Measurements from ENCODE around the gene ZNF689. TPM values are rescaled to one million over a fixed set of nuclear protein-coding genes. Genes with fewer than 3 reads are reported as not detected.
"Not testable (repeated sequence)": the region's sequence is repeated elsewhere in the genome, so short reads cannot be mapped to it uniquely, and the experiment has no call there.

Gene ZNF689
- total and polyA plus RNA-seq, 4 donors: 6.5 to 15.7 (median 12.5) TPM

DNA sequence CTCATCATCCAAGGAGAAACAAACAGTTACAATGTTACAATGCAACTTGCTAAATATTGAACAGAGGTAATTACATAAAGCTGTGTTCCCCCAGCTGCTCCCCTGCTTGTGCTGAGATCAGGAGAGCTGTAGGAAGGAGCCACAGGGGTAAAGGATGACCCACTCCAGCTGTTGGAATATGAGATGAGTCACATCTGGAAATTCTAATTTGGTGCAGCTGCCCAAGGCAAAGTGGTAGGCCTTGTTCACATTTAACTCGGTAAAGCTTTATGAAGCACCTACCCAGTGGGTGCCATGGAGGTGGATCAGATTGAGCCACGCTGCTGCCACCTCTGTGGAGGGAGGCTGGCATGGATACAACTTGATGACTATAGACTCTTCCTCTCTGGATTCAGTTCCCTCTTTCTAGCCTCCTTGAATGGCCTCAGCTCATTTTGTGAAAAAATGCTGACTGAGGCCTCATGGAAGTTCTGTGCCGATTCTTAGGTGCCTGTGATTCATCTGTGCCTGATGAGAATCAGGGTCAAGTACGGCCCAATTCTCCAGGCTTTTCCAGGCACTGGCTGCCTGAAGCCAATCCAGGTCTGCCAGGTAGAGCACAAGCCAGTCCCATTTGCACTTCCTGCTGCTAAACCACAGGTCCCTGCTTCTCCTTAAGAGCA, 7.4 kb downstream of the ZNF689 start:
- Histone ChIP-seq H3K36me3 (ENCODE audit: control insufficient read depth, insufficient read depth, low read length) (peaks cover 44% of the 10 kb centered on the region), H3K4me3 (ENCODE audit: low read depth, low read length) (no peak overlapping the region), H3K27me3 (ENCODE audit: control insufficient read depth, insufficient read depth, low read length) (no peaks in the 10 kb centered on the region), H3K4me1 (ENCODE audit: control insufficient read depth, insufficient read depth, low read length) (peaks cover 6% of the 10 kb centered on the region), H3K9me3 (ENCODE audit: control insufficient read depth, insufficient read depth, low read length) (no peaks in the 10 kb centered on the region), H3K27ac (ENCODE audit: low read depth, low read length) (no peak overlapping the region)
- no peak for DNase-seq (ENCODE audit: low read depth in 4 of 6, low spot score in 6 of 6)
- 75% methylated on average over 3 of the region's 4 CpGs for WGBS (ENCODE audit: insufficient coverage)

DNA sequence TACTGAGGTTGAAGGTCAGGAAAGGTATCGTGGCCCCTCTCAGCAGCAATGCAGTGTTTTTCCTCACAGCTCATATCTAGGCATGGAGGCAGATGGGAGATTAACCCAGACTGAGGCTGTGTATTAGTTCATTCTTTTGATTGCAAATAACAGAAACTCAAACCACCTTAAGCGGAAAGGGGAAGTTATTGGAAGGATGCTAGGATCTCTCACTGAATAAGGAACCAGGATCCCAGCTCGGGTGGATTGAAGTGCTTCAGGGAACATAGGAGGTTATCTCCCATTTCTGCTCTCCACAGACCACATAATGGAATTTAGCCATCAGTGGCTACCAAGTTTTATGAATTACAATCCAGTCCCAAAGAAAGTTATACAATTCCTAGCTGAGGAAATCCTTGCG, 8.2 kb downstream of the ZNF689 start:
- Histone ChIP-seq H3K4me1 (ENCODE audit: control insufficient read depth, insufficient read depth, low read length) (peaks cover 6% of the 10 kb centered on the region), H3K36me3 (ENCODE audit: control insufficient read depth, insufficient read depth, low read length) (peaks cover 36% of the 10 kb centered on the region), H3K4me3 (ENCODE audit: low read depth, low read length) (no peak overlapping the region), H3K27ac (ENCODE audit: low read depth, low read length) (no peak overlapping the region), H3K9me3 (ENCODE audit: control insufficient read depth, insufficient read depth, low read length) (no peaks in the 10 kb centered on the region), H3K27me3 (ENCODE audit: control insufficient read depth, insufficient read depth, low read length) (no peaks in the 10 kb centered on the region)
- no peak for DNase-seq (ENCODE audit: low read depth in 4 of 6, low spot score in 6 of 6)
- 100% methylated on average over 1 of the region's 4 CpGs for WGBS (ENCODE audit: insufficient coverage)

DNA sequence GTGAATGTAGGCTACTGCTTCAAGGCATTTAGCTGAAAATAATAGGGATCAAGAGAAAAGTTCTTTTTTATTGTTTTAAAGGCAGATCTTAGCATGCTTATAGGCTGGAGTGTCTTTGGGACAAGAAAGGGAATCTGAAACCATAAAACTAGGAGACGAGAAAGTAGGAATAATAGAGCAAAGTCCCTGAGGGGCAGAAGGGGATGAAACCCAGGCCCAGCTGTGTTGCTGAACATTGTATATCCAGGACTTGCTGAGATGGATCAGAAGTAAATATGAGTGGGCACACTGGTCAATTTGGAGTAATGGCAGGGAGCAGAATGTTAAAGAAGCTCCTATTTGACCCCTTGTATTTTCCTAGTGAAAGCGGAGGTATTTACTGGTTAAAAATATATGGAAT, 9.3 kb downstream of the ZNF689 start:
- peaks cover 29% of the 10 kb centered on the region for H3K36me3 ChIP-seq (ENCODE audit: control insufficient read depth, insufficient read depth, low read length)
- H3K27me3 ChIP-seq (ENCODE audit: control insufficient read depth, insufficient read depth, low read length): no peaks in the 10 kb centered on the region
- H3K9me3 ChIP-seq (ENCODE audit: control insufficient read depth, insufficient read depth, low read length): no peaks in the 10 kb centered on the region
- 95% methylated on average over 1 of the region's 2 CpGs for WGBS (ENCODE audit: insufficient coverage)
- no peak overlapping the region for H3K27ac ChIP-seq (ENCODE audit: low read depth, low read length)
- no peak for DNase-seq (ENCODE audit: low read depth in 4 of 6, low spot score in 6 of 6)
- peaks cover 6% of the 10 kb centered on the region for H3K4me1 ChIP-seq (ENCODE audit: control insufficient read depth, insufficient read depth, low read length)
- no peak overlapping the region for H3K4me3 ChIP-seq (ENCODE audit: low read depth, low read length)

DNA sequence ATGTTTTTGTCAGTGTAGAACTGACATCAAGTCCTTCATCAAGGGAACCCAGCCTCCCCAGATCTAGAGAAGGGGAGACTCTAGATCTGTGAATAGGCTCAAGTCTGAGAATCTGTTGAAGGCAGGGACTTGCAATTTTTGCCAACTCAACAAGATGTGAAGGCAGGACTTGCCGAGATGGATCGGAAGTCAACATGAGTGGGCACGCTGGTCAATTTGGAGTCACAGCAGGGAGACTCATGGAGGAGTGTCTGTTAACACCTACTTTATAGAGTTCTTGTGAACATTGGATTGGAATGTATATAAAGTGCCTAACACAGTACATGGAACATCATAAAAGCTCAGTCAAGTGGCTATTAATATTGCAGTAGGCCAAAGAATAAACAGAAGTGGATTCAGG, 10.0 kb downstream of the ZNF689 start:
- Histone ChIP-seq H3K9me3 (ENCODE audit: control insufficient read depth, insufficient read depth, low read length) (no peaks in the 10 kb centered on the region), H3K4me3 (ENCODE audit: low read depth, low read length) (no peak overlapping the region), H3K36me3 (ENCODE audit: control insufficient read depth, insufficient read depth, low read length) (peaks cover 24% of the 10 kb centered on the region), H3K27me3 (ENCODE audit: control insufficient read depth, insufficient read depth, low read length) (no peaks in the 10 kb centered on the region), H3K27ac (ENCODE audit: low read depth, low read length) (no peak overlapping the region), H3K4me1 (ENCODE audit: control insufficient read depth, insufficient read depth, low read length) (peaks cover 4% of the 10 kb centered on the region)
- no peak for DNase-seq (ENCODE audit: low read depth in 4 of 6, low spot score in 6 of 6)
- WGBS (ENCODE audit: insufficient coverage): 100% methylated on average over 3 of the region's 3 CpGs

DNA sequence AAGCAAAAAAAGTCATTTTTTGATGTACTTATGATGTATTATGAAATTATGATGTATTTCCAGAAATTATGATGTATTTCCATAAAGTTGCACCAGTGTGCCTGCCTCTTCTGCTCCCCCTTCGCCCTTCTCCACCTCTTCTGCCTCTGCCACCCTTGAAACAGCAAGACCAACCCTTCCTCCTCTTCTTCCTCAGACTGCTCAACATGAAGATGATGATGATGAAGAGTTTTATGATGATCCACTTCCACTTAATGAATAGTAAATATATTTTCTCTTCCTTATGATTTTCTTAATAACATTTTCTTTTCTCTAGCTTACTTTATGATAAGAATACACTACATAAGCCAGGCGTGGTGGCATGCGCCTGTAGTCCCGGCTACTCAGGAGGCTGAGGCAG, 17.3 kb downstream of the ZNF689 start:
- Histone ChIP-seq H3K36me3 (ENCODE audit: control insufficient read depth, insufficient read depth, low read length) (peaks cover 9% of the 10 kb centered on the region), H3K4me3 (ENCODE audit: low read depth, low read length) (no peak overlapping the region), H3K9me3 (ENCODE audit: control insufficient read depth, insufficient read depth, low read length) (no peaks in the 10 kb centered on the region), H3K4me1 (ENCODE audit: control insufficient read depth, insufficient read depth, low read length) (no peaks in the 10 kb centered on the region), H3K27me3 (ENCODE audit: control insufficient read depth, insufficient read depth, low read length) (no peaks in the 10 kb centered on the region), H3K27ac (ENCODE audit: low read depth, low read length) (no peak overlapping the region)
- no CpG with 5 or more reads among the region's 4 CpGs for WGBS (ENCODE audit: insufficient coverage)
- no peak for DNase-seq (ENCODE audit: low read depth in 4 of 6, low spot score in 6 of 6)

DNA sequence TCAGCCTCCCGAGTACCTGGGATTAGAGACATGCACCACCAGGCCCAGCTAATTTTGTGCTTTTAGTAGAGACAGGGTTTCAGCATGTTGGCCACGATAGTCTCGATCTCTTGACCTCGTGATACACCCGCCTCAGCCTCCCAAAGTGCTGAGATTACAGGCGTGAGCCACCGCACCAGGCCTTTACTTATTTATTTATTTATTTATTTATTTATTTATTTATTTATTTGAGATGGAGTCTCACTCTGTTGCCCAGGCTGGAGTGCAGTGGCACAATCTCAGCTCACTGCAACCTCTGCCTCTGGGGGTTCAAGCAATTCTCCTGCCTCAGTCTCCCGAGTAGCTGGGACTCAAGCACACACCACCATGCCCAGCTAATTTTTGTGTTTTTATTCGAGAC, 19.3 kb downstream of the ZNF689 start:
- H3K27ac ChIP-seq (ENCODE audit: low read depth, low read length); H3K4me3 ChIP-seq (ENCODE audit: low read depth, low read length); DNase-seq (ENCODE audit: low read depth in 4 of 6, low spot score in 6 of 6); H3K4me1 ChIP-seq (ENCODE audit: control insufficient read depth, insufficient read depth, low read length); H3K27me3 ChIP-seq (ENCODE audit: control insufficient read depth, insufficient read depth, low read length); H3K9me3 ChIP-seq (ENCODE audit: control insufficient read depth, insufficient read depth, low read length): not testable (repeated sequence)
- 100% methylated on average over 2 of the region's 9 CpGs for WGBS (ENCODE audit: insufficient coverage)
- H3K36me3 ChIP-seq (ENCODE audit: control insufficient read depth, insufficient read depth, low read length): peaks cover 12% of the 10 kb centered on the region

DNA sequence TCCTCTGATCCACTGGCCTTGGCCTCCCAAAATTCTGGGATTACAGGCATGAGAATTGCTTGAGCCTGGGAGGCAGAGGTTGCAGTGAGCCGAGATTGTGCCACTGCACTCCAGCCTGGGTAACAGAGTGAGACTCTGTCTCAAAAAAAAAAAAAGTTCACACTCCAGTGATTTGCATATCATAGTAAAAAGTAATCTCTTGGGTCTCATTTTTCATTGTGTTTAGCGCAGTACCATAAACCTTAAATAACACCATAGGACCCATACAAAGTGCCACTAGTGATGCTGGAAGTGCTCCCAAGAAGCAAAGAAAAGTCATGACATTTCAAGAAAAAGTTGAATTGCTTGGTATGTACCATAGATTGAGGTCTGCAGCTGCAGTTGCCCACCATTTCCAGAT, 20.6 kb downstream of the ZNF689 start:
- DNase-seq (ENCODE audit: low read depth in 4 of 6, low spot score in 6 of 6); H3K4me3 ChIP-seq (ENCODE audit: low read depth, low read length); H3K27ac ChIP-seq (ENCODE audit: low read depth, low read length); H3K9me3 ChIP-seq (ENCODE audit: control insufficient read depth, insufficient read depth, low read length); H3K27me3 ChIP-seq (ENCODE audit: control insufficient read depth, insufficient read depth, low read length): not testable (repeated sequence)
- WGBS (ENCODE audit: insufficient coverage): no CpG with 5 or more reads among the region's 2 CpGs
- H3K4me1 ChIP-seq (ENCODE audit: control insufficient read depth, insufficient read depth, low read length): peaks cover 16% of the 10 kb centered on the region
- peaks cover 12% of the 10 kb centered on the region for H3K36me3 ChIP-seq (ENCODE audit: control insufficient read depth, insufficient read depth, low read length)

DNA sequence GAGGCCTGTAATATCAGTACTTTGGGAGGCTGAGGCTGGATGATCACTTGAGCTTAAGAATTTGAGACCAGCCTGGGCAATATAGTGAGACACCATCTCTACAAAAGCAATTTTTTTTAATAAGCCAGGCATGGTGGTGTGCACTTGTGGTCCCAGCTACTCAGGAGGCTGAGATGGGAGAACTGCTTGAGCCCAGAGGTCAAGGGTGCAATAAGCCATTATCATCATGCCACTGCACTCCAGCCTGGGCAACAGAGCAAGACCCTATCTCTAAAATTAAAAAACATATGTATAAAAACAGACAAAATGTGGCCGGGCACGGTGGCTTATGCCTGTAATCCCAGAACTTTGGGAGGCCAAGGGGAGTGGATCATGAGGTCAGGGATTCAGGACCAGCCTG, 21.5 kb downstream of the ZNF689 start:
- no peak for DNase-seq (ENCODE audit: low read depth in 4 of 6, low spot score in 6 of 6)
- H3K27ac ChIP-seq (ENCODE audit: low read depth, low read length): no peak overlapping the region
- no CpG with 5 or more reads among the region's 2 CpGs for WGBS (ENCODE audit: insufficient coverage)

DNA sequence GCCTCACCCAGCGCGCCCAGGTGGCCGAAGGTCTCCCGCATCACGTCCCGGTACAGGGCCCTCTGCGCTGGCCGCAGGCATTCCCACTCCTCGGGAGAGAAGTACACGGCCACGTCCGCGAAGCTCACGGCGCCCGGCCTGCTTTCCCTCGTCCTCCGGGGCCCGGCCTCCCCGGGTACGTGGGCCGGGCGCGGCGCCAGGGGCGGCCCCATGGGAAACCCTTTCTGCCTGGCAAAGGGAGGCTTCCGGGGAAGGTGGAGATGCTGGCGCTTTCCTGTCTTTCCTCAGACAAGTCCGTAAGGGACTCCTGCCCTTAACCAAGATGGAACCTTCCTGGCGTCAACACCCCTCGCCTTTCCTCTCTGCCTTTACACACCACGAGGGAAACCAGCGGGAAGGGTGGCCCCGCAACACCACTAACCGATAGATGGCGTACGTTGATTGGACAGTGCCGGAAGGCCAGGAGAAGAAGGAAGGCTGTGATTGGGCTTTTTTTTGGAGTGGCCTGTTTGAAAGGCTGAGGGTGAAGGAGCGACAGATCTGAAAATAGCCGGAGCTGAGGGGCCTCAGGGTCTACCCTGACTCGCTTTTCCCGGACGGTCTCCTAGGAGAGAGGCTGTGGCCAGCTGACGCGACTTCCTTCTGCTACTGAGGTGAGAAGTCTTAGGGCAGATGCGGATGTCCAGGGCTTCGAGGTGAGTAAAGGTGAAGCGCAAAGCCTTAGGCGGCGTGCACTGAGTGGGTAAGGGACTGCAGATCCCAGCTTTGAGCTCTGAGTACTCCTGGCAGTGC, 24.6 kb downstream of the ZNF689 start, which contains the start of gene ZNF785:
Gene ZNF785 (minus strand): TSS at position 298 of the 792 bp plus-strand sequence. CDS start 86 bp downstream, at position 212.
- peak within 1 kb of the TSS; percentile 74 for H3K4me3 ChIP-seq (ENCODE audit: low read depth, low read length)
- H3K27me3 ChIP-seq (ENCODE audit: control insufficient read depth, insufficient read depth, low read length): no peaks in the 10 kb centered on the region
- no peaks in the 10 kb centered on the region for H3K9me3 ChIP-seq (ENCODE audit: control insufficient read depth, insufficient read depth, low read length)
- under 1% methylated on average over 47 of the region's 50 CpGs for WGBS (ENCODE audit: insufficient coverage)
- H3K36me3 ChIP-seq (ENCODE audit: control insufficient read depth, insufficient read depth, low read length): peaks cover 36% of the 10 kb centered on the region
- peak; percentile 96 to 100 (median 98) for DNase-seq (ENCODE audit: low read depth in 4 of 6, low spot score in 6 of 6)
- peak within 1 kb of the TSS; percentile 86 for H3K27ac ChIP-seq (ENCODE audit: low read depth, low read length)
- peaks cover 31% of the 10 kb centered on the region for H3K4me1 ChIP-seq (ENCODE audit: control insufficient read depth, insufficient read depth, low read length)

More for the DNA sequence above, 21.5 kb downstream of the ZNF689 start:
- no peak overlapping the region for H3K4me3 ChIP-seq (ENCODE audit: low read depth, low read length)
- peaks cover 20% of the 10 kb centered on the region for H3K4me1 ChIP-seq (ENCODE audit: control insufficient read depth, insufficient read depth, low read length)
- no peaks in the 10 kb centered on the region for H3K27me3 ChIP-seq (ENCODE audit: control insufficient read depth, insufficient read depth, low read length)
- peaks cover 12% of the 10 kb centered on the region for H3K36me3 ChIP-seq (ENCODE audit: control insufficient read depth, insufficient read depth, low read length)
- no peaks in the 10 kb centered on the region for H3K9me3 ChIP-seq (ENCODE audit: control insufficient read depth, insufficient read depth, low read length)

DNA sequence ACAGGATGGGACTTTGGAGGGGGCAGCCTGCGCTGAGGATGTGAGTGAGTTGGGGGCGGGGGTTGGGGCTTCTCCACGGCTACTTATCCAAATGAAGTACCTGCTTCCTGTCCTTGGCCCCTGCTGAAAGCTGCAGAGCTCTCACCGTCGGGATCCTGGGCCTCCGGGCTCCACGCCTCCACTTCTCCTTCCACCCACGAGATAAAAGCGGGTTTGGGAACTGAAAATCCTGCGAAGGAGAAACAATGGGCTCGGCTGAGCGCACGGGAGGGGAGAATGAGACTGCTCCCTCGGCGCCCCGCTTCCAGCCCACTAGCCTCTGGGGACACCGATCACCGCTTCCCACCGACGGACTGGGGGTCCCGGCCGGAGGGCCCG, 25.2 kb downstream of the ZNF689 start:
- peak overlapping the region; percentile 74 for H3K4me3 ChIP-seq (ENCODE audit: low read depth, low read length)
- no peaks in the 10 kb centered on the region for H3K9me3 ChIP-seq (ENCODE audit: control insufficient read depth, insufficient read depth, low read length)
- under 1% methylated on average over 20 of the region's 23 CpGs for WGBS (ENCODE audit: insufficient coverage)
- no peaks in the 10 kb centered on the region for H3K27me3 ChIP-seq (ENCODE audit: control insufficient read depth, insufficient read depth, low read length)
- peaks cover 37% of the 10 kb centered on the region for H3K36me3 ChIP-seq (ENCODE audit: control insufficient read depth, insufficient read depth, low read length)
- H3K27ac ChIP-seq (ENCODE audit: low read depth, low read length): peak overlapping the region; percentile 86
- H3K4me1 ChIP-seq (ENCODE audit: control insufficient read depth, insufficient read depth, low read length): peaks cover 31% of the 10 kb centered on the region
- DNase-seq (ENCODE audit: low read depth in 4 of 6, low spot score in 6 of 6): peak in 2 of 6 donors; percentile 7 to 12

Measured in spinal cord (tissue), 10 donors.